H1 (cell line): ENCODE measurements around the gene NKG7. TPM values are rescaled to one million over a fixed set of nuclear protein-coding genes. Genes with fewer than 3 reads are reported as not detected.
"Not testable (repeated sequence)": the region's sequence is repeated elsewhere in the genome, so short reads cannot be mapped to it uniquely, and the experiment has no call there.

Source experiments
- CTCF ChIA-PET: fragments of 300-600 bp; sonication (Branson Sonifier 250); formaldehyde crosslinking; loops from one replicate; lab custom pipeline; 2021; ENCODE audit not compliant: partially characterized antibody; lab: Charles Lee
- POLR2A ChIA-PET: fragments of 300-600 bp; sonication (Branson Sonifier 250); formaldehyde crosslinking; loops from one replicate; lab custom pipeline; 2021; ENCODE audit warnings: inconsistent platforms; ENCODE audit not compliant: partially characterized antibody; lab: Charles Lee
- DNase-seq, 2 experiments: peaks; one replicate each; pipeline versions ENCODE4 v3.0.0 to v3.0.0-alpha.2; 2010 to 2022; ENCODE audit warnings: low spot score in 2 of 2, low read depth in 1 of 2, mixed read lengths in 1 of 2
- FAIRE-seq: peaks from 2 replicates; lab custom pipeline; 2011; peaks lifted over from hg19 to GRCh38; lab: Jason Lieb, UNC
- H2AFZ ChIP-seq: 2 replicates; pipeline ENCODE4 v1.8.1; 2012; ENCODE audit warnings: low read length, inconsistent platforms
- H2AK5ac ChIP-seq: 2 replicates; pipeline ENCODE4 v1.6.1; 2013; ENCODE audit warnings: low read depth, low read length
- H2BK120ac ChIP-seq: replicated peaks from 2 replicates; pipeline ENCODE3; 2013; ENCODE audit warnings: low read depth, low read length, inconsistent platforms
- H2BK12ac ChIP-seq: 2 replicates; pipeline ENCODE4 v1.6.1; 2013; ENCODE audit warnings: low read depth, low read length
- H2BK15ac ChIP-seq: 2 replicates; pipeline ENCODE4 v1.6.1; 2013; ENCODE audit warnings: low read length
- H2BK20ac ChIP-seq: 2 replicates; pipeline ENCODE4 v1.6.1; 2013; ENCODE audit warnings: low read length
- H2BK5ac ChIP-seq: 2 replicates; pipeline ENCODE4 v1.6.1; 2013; ENCODE audit warnings: low read depth, low read length
- H3K14ac ChIP-seq: 2 replicates; pipeline ENCODE4 v1.6.1; 2013; ENCODE audit warnings: inconsistent platforms; ENCODE audit not compliant: insufficient read length
- H3K18ac ChIP-seq: 2 replicates; pipeline ENCODE4 v1.6.1; 2013; ENCODE audit warnings: low read length; ENCODE audit errors: extremely low read depth
- H3K23ac ChIP-seq: 2 replicates; pipeline ENCODE4 v1.6.1; 2013; ENCODE audit warnings: inconsistent platforms; ENCODE audit not compliant: insufficient read length
- H3K23me2 ChIP-seq: 2 replicates; pipeline ENCODE4 v1.6.1; 2013; ENCODE audit warnings: low read depth, low read length
- H3K27ac ChIP-seq: 2 replicates; pipeline ENCODE4 v1.6.1; 2011; ENCODE audit warnings: low read depth, low read length, inconsistent platforms
- H3K27me3 ChIP-seq, 4 experiments: replicated peaks in 1 of 4; 1 replicate in 1 of 4; 2 replicates in 3 of 4; pipeline versions ENCODE4 v1.6.1 to v1.8.1; 2011 to 2013; ENCODE audit warnings: low read length in 3 of 4, mild to moderate bottlenecking in 3 of 4, inconsistent platforms in 2 of 4, mixed read lengths in 2 of 4, moderate library complexity in 1 of 4; ENCODE audit not compliant: control insufficient read depth in 3 of 4, insufficient read depth in 3 of 4; ENCODE audit errors: extremely low read depth in 1 of 4
- H3K36me3 ChIP-seq, 4 experiments: 2 replicates each; pipeline versions ENCODE4 v1.6.1 to v1.8.1; 2011 to 2013; ENCODE audit warnings: mild to moderate bottlenecking in 4 of 4, low read length in 3 of 4, moderate library complexity in 2 of 4, control low read depth in 1 of 4, inconsistent platforms in 1 of 4; ENCODE audit not compliant: insufficient read depth in 4 of 4, control insufficient read depth in 2 of 4
- H3K4ac ChIP-seq: replicated peaks from 2 replicates; pipeline ENCODE3; 2013; ENCODE audit warnings: low read length, low read depth, mixed read lengths, inconsistent platforms; ENCODE audit not compliant: insufficient read length
- H3K4me1 ChIP-seq, 4 experiments: replicated peaks in 1 of 4; 1 replicate in 1 of 4; 2 replicates in 3 of 4; pipeline versions ENCODE4 v1.6.1 to v1.8.1; 2011 to 2013; ENCODE audit warnings: low read length in 3 of 4, inconsistent platforms in 2 of 4, mixed read lengths in 1 of 4; ENCODE audit not compliant: insufficient read depth in 4 of 4, control insufficient read depth in 3 of 4
- H3K4me2 ChIP-seq, 2 experiments: 2 replicates each; pipeline versions ENCODE4 v1.6.1 to v1.8.1; 2011 to 2013; ENCODE audit warnings: low read depth in 2 of 2, low read length in 2 of 2, control low read depth in 1 of 2, inconsistent platforms in 1 of 2, mild to moderate bottlenecking in 1 of 2; ENCODE audit not compliant: insufficient read depth in 1 of 2
- H3K4me3 ChIP-seq, 4 experiments: fragments of 200-600, 300-600 bp in 1 of 4; sonication (generic), shearing (Covaris generic), sonication (Bioruptor Twin) in 1 of 4; 2 replicates each; pipeline versions ENCODE4 v1.5.1 to v1.8.1; 2011 to 2016; ENCODE audit warnings: low read length in 4 of 4, low read depth in 3 of 4, control low read depth in 2 of 4, inconsistent platforms in 2 of 4, mild to moderate bottlenecking in 2 of 4, mixed read lengths in 1 of 4, moderate library complexity in 1 of 4; ENCODE audit not compliant: insufficient read depth in 2 of 4; ENCODE audit errors: extremely low read depth in 1 of 4
- H3K56ac ChIP-seq: replicated peaks from 2 replicates; pipeline ENCODE3; 2013; ENCODE audit warnings: low read depth, mild to moderate bottlenecking, mixed read lengths, low read length, inconsistent platforms; ENCODE audit not compliant: insufficient read length
- H3K79me1 ChIP-seq: 2 replicates; pipeline ENCODE4 v1.6.1; 2013; ENCODE audit warnings: low read depth, low read length, control low read depth
- H3K79me2 ChIP-seq, 2 experiments: 2 replicates each; pipeline versions ENCODE4 v1.6.1 to v1.8.1; 2012 to 2013; ENCODE audit warnings: low read length in 2 of 2, mild to moderate bottlenecking in 2 of 2, inconsistent platforms in 1 of 2; ENCODE audit not compliant: insufficient read depth in 2 of 2, control insufficient read depth in 1 of 2
- H3K9ac ChIP-seq, 4 experiments: replicated peaks in 1 of 4; 1 replicate in 1 of 4; 2 replicates in 3 of 4; pipeline versions ENCODE4 v1.6.1 to v1.8.1; 2011 to 2013; ENCODE audit warnings: low read depth in 3 of 4, low read length in 3 of 4, control low read depth in 2 of 4, mild to moderate bottlenecking in 2 of 4, moderate library complexity in 2 of 4, inconsistent platforms in 1 of 4; ENCODE audit errors: extremely low read depth in 1 of 4
- H3K9me3 ChIP-seq, 2 experiments: 2 replicates each; pipeline versions ENCODE4 v1.6.1 to v1.8.1; 2012 to 2013; ENCODE audit warnings: mild to moderate bottlenecking in 2 of 2, moderate library complexity in 2 of 2, control low read depth in 1 of 2, inconsistent platforms in 1 of 2, low read depth in 1 of 2, low read length in 1 of 2, mixed read lengths in 1 of 2; ENCODE audit not compliant: insufficient read depth in 2 of 2
- H4K20me1 ChIP-seq, 2 experiments: replicated peaks in 1 of 2; 2 replicates each; pipeline versions ENCODE3 to v1.8.1; 2011 to 2013; ENCODE audit warnings: inconsistent platforms in 2 of 2, low read length in 2 of 2, mild to moderate bottlenecking in 1 of 2; ENCODE audit not compliant: insufficient read depth in 2 of 2, control insufficient read depth in 1 of 2
- H4K5ac ChIP-seq: 2 replicates; pipeline ENCODE4 v1.6.1; 2013; ENCODE audit warnings: low read length, low read depth, mixed read lengths, inconsistent platforms; ENCODE audit not compliant: insufficient read length
- H4K8ac ChIP-seq: 2 replicates; pipeline ENCODE4 v1.8.0; 2013; ENCODE audit warnings: mild to moderate bottlenecking, moderate library complexity, low read length, inconsistent platforms; ENCODE audit not compliant: insufficient read depth; ENCODE audit errors: extremely low read depth
- H4K91ac ChIP-seq: replicated peaks from 2 replicates; pipeline ENCODE3; 2013; ENCODE audit warnings: low read length, mixed read lengths, inconsistent platforms; ENCODE audit not compliant: insufficient read length
- WGBS, 2 experiments: shearing (Covaris generic) in 1 of 2; methylation state at CpG; one replicate each; pipeline versions ENCODE4 v1.1.6 to v1.1.7; 2013 to 2015; ENCODE audit warnings: low lambda C conversion rate in 2 of 2, mixed read lengths in 2 of 2, inconsistent platforms in 1 of 2, low coverage in 1 of 2, missing lambda C conversion rate in 1 of 2; ENCODE audit not compliant: insufficient replicate concordance in 2 of 2, insufficient coverage in 1 of 2, insufficient read length in 1 of 2; ENCODE audit errors: extremely low coverage in 1 of 2, missing lambda C conversion rate in 1 of 2; 5-methylcytosine and 5-hydroxymethylcytosine counted together
- polyA plus RNA-seq, 7 experiments: library from polyadenylated mRNA; depleted of rRNA in 3 of 7; stranded (reverse) in 5 of 7; unstranded in 2 of 7; fragments of >200 nt in 5 of 7; fragments of 200-250 nt in 2 of 7; gene quantifications; 1 replicate in 5 of 7; 2 replicates in 1 of 7; 4 replicates in 1 of 7; pipeline versions ENCODE4 v1.2.1 to v1.2.3, GENCODE V29; 2011 to 2013; ENCODE audit warnings: missing spikeins in 2 of 7, mixed read lengths in 2 of 7
- total RNA-seq: library from RNA; stranded (reverse); fragmentation: NEBNext Ultra II Directional; extraction: Animal tissue kit (Norgen Biotek cat#: 25700); gene quantifications from 2 replicates; pipeline ENCODE4 v1.2.1, GENCODE V29; 2021

Gene NKG7
- total and polyA plus RNA-seq, 2 of the 8 experiments (the other 6 are each of a cell fraction or from before 2014, with no cell fraction given) = not detected

DNA sequence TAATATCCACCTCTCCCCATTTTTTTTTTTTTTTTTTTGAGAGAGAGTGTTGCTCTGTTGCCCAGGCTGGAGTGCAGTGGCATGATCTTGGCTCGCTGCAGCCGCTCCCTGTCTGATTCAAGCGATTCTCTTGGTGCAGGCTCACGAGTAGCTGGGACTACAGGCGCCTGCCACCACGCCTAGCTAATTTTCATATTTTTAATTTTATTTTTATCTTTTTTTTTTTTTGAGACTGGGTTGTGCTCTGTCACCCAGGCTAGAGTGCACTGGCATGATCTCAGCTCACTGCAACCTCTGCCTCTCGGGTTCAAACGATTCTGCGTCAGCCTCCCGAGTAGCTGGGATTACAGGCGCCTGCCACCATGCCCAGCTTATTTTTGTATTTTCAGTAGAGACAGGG is 48.1 kb upstream of the NKG7 start:
- not testable (repeated sequence) for H4K91ac ChIP-seq, H2BK5ac ChIP-seq, H2BK20ac ChIP-seq, H2BK12ac ChIP-seq, H3K4me3 ChIP-seq, H3K79me2 ChIP-seq, H3K56ac ChIP-seq, H3K9ac ChIP-seq, H3K27me3 ChIP-seq, H3K23ac ChIP-seq, FAIRE-seq, H3K9me3 ChIP-seq, H2BK15ac ChIP-seq, H2BK120ac ChIP-seq, H3K36me3 ChIP-seq, H3K18ac ChIP-seq, H3K4me2 ChIP-seq, DNase-seq, H3K27ac ChIP-seq, H4K8ac ChIP-seq, H3K23me2 ChIP-seq, H4K5ac ChIP-seq, H2AFZ ChIP-seq, H3K14ac ChIP-seq, H3K4ac ChIP-seq, H4K20me1 ChIP-seq, H2AK5ac ChIP-seq, H3K79me1 ChIP-seq
- peaks cover 0 to 11% (median 3%) of the 10 kb centered on the region in 4 experiments; a peak in 2 of 7 replicates for H3K4me1 ChIP-seq
- 86% methylated on average over 11 of the region's 11 CpGs; no CpG with 5 or more reads in 1 of the 2 experiments for WGBS, 2 experiments
- POLR2A ChIA-PET = interaction anchor here (1.2 to 1.8 kb wide), 4 partner anchors 15 to 78 kb away, joined by 3 to 5 read pairs (median 4); partner anchors contain the start of gene VSIG10L
- CTCF ChIA-PET = interaction anchor here (0.8 to 6.7 kb wide), 18 partner anchors 10 to 317 kb away, joined by 3 to 58 read pairs (median 4); partner anchors contain the start of genes C19orf84 and ETFB
